Liver (tissue), 9 donors: ENCODE measurements around the gene MAGI1. TPM values are rescaled to one million over a fixed set of nuclear protein-coding genes. Genes with fewer than 3 reads are reported as not detected.

ENCODE experiments used
- DNase-seq: peaks from one replicate; pipeline ENCODE4 v3.0.0-alpha.2; 2017; ENCODE audit warnings: low spot score
- H3K27ac ChIP-seq, 2 donors: one replicate each; pipeline ENCODE4 v1.7.0; 2013; ENCODE audit warnings: inconsistent platforms in 2 of 2, low read length in 2 of 2, control low read depth in 1 of 2, low read depth in 1 of 2, mild to moderate bottlenecking in 1 of 2
- H3K27me3 ChIP-seq, 4 donors: one replicate each; pipeline versions ENCODE4 v1.6.1 to v1.7.0; 2013; ENCODE audit warnings: low read length in 3 of 4, inconsistent platforms in 1 of 4, mild to moderate bottlenecking in 1 of 4, moderate library complexity in 1 of 4; ENCODE audit not compliant: control insufficient read depth in 4 of 4, insufficient read depth in 4 of 4
- H3K36me3 ChIP-seq, 4 donors: one replicate each; pipeline versions ENCODE4 v1.6.1 to v1.7.0; 2013; ENCODE audit warnings: low read length in 3 of 4, mild to moderate bottlenecking in 3 of 4, low read depth in 1 of 4, moderate library complexity in 1 of 4; ENCODE audit not compliant: control insufficient read depth in 4 of 4, insufficient read depth in 3 of 4
- H3K4me1 ChIP-seq, 4 donors: one replicate each; pipeline versions ENCODE4 v1.6.1 to v1.7.0; 2013; ENCODE audit warnings: low read length in 3 of 4, mild to moderate bottlenecking in 3 of 4, moderate library complexity in 1 of 4; ENCODE audit not compliant: control insufficient read depth in 4 of 4, insufficient read depth in 4 of 4
- H3K4me3 ChIP-seq, 3 donors: one replicate each; pipeline versions ENCODE4 v1.6.1 to v1.7.0; 2013; ENCODE audit warnings: low read length in 3 of 3, control low read depth in 1 of 3, low read depth in 1 of 3, mild to moderate bottlenecking in 1 of 3
- H3K9ac ChIP-seq, 2 donors: one replicate each; pipeline ENCODE4 v1.7.0; 2013; ENCODE audit warnings: low read length in 2 of 2, mild to moderate bottlenecking in 2 of 2, moderate library complexity in 2 of 2, control low read depth in 1 of 2, low read depth in 1 of 2
- H3K9me3 ChIP-seq, 4 donors: one replicate each; pipeline versions ENCODE4 v1.6.1 to v1.7.0; 2013; ENCODE audit warnings: low read length in 3 of 4; ENCODE audit not compliant: control insufficient read depth in 4 of 4
- ATF3 ChIP-seq: IDR thresholded peaks from 2 replicates; pipeline ENCODE4 v1.6.1; 2016; ENCODE audit warnings: antibody characterized with exemption
- CTCF ChIP-seq: fragments of 150-350 bp; IDR thresholded peaks from 2 replicates; pipeline ENCODE4 v1.5.1; 2017; ENCODE audit warnings: improper control_type of control experiment, low read depth, low read length; ENCODE audit not compliant: missing input control
- EGR1 ChIP-seq, 2 donors: IDR thresholded peaks; 2 replicates each; pipeline ENCODE4 v1.6.1; 2016 to 2018; ENCODE audit warnings: antibody characterized with exemption in 2 of 2, low read depth in 2 of 2
- FOXA1 ChIP-seq: IDR thresholded peaks from 2 replicates; pipeline ENCODE4 v1.6.1; 2016; ENCODE audit warnings: antibody characterized with exemption
- FOXA2 ChIP-seq: IDR thresholded peaks from 2 replicates; pipeline ENCODE4 v1.6.1; 2016; ENCODE audit warnings: antibody characterized with exemption
- GABPA ChIP-seq, 2 donors: IDR thresholded peaks in 1 of 2; conservative IDR thresholded peaks in 1 of 2; 2 replicates each; pipeline ENCODE4 v1.6.1; 2016; ENCODE audit warnings: antibody characterized with exemption in 2 of 2, mild to moderate bottlenecking in 1 of 2, moderate library complexity in 1 of 2
- HNF4A ChIP-seq, 2 donors: conservative IDR thresholded peaks; 2 replicates each; pipeline ENCODE4 v1.6.1; 2016; ENCODE audit warnings: antibody characterized with exemption in 2 of 2, mild to moderate bottlenecking in 2 of 2
- HNF4G ChIP-seq: IDR thresholded peaks from 2 replicates; pipeline ENCODE4 v1.6.1; 2016; ENCODE audit warnings: antibody characterized with exemption
- JUND ChIP-seq, 2 donors: IDR thresholded peaks; 2 replicates each; pipeline ENCODE4 v1.6.1; 2016; ENCODE audit warnings: antibody characterized with exemption in 2 of 2
- NR2F2 ChIP-seq: IDR thresholded peaks from 2 replicates; pipeline ENCODE4 v1.6.1; 2016; ENCODE audit warnings: antibody characterized with exemption
- RAD21 ChIP-seq, 2 donors: IDR thresholded peaks; 2 replicates each; pipeline ENCODE4 v1.6.1; 2016; ENCODE audit warnings: antibody characterized with exemption in 2 of 2, mild to moderate bottlenecking in 2 of 2
- RXRA ChIP-seq, 2 donors: IDR thresholded peaks; 2 replicates each; pipeline ENCODE4 v1.6.1; 2017 to 2018; ENCODE audit warnings: antibody characterized with exemption in 2 of 2, mild to moderate bottlenecking in 1 of 2
- SP1 ChIP-seq: IDR thresholded peaks from 2 replicates; pipeline ENCODE4 v1.6.1; 2018; ENCODE audit warnings: antibody characterized with exemption, mild to moderate bottlenecking
- TAF1 ChIP-seq: conservative IDR thresholded peaks from 2 replicates; pipeline ENCODE4 v1.6.1; 2016; ENCODE audit warnings: antibody characterized with exemption, mild to moderate bottlenecking
- YY1 ChIP-seq: IDR thresholded peaks from 2 replicates; pipeline ENCODE4 v1.6.1; 2016; ENCODE audit warnings: antibody characterized with exemption, mild to moderate bottlenecking
- ZBTB33 ChIP-seq: IDR thresholded peaks from 2 replicates; pipeline ENCODE4 v1.6.1; 2016; ENCODE audit warnings: antibody characterized with exemption
- WGBS: extraction: QIAGEN DNeasy Blood & Tissue Kit; methylation state at CpG from one replicate; pipeline ENCODE4 v1.1.7; 2013; 5-methylcytosine and 5-hydroxymethylcytosine counted together
- polyA plus RNA-seq, 2 donors: library from polyadenylated mRNA; stranded (reverse) in 1 of 2; unstranded in 1 of 2; fragments of 200-250 nt in 1 of 2; fragments of >200 nt in 1 of 2; fragmentation: Nextera tagmentation in 1 of 2; extraction: Ambion mirVana in 1 of 2; gene quantifications; one replicate each; pipeline versions ENCODE4 v1.2.1 to v1.2.3, GENCODE V29; 2013 to 2015
- total RNA-seq, 2 donors: library from RNA; depleted of rRNA; stranded (reverse); fragments of >200 nt; gene quantifications; one replicate each; pipeline ENCODE4 v1.2.3, GENCODE V29; 2014
- TF ChIP-seq, protein P1 (sequence below): IDR thresholded peaks from 2 replicates; pipeline ENCODE4 v1.6.1; 2016; ENCODE audit warnings: antibody characterized with exemption
- TF ChIP-seq, protein P2 (sequence below): IDR thresholded peaks from 2 replicates; pipeline ENCODE4 v1.6.1; 2016; ENCODE audit warnings: antibody characterized with exemption, mild to moderate bottlenecking
- donor health status: healthy.
- donor health status: healthy.
- donor health status: healthy.
- donor health status: healthy.
- donor health status: healthy.

MAGI1 gene
- total and polyA plus RNA-seq, 4 donors: 9.6 to 68.8 (median 14.0) TPM

- H3K4me1 ChIP-seq: peaks cover 0 to 3% (median 2%) of the 10 kb centered on the region in 4 donors
- H3K27ac ChIP-seq: no peak overlapping the region
- no peaks in the 10 kb centered on the region for H3K27me3 ChIP-seq
- no peak for DNase-seq
- H3K4me3 ChIP-seq: no peak overlapping the region
- no peak for TF ChIP-seq HNF4A (conservative IDR thresholded peaks at IDR 0.05)
- TF ChIP-seq, protein P1, sequence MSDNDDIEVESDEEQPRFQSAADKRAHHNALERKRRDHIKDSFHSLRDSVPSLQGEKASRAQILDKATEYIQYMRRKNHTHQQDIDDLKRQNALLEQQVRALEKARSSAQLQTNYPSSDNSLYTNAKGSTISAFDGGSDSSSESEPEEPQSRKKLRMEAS: no peak
- H3K9ac ChIP-seq: no peak overlapping the region
- WGBS: 95% methylated on average over 3 of the region's 3 CpGs
- H3K9me3 ChIP-seq: no peaks in the 10 kb centered on the region
- H3K36me3 ChIP-seq: peaks cover 0 to 5% (median under 1%) of the 10 kb centered on the region in 4 donors
Observed at GRCh38 chr3:65448120-65448519, 590.6 kb downstream of the MAGI1 start.

GRCh38 chr3:65445573-65446169 lies 593.0 kb downstream of the MAGI1 start:
- Histone ChIP-seq H3K9me3 (no peaks in the 10 kb centered on the region), H3K36me3 (peaks cover 0 to 7% (median 0%) of the 10 kb centered on the region in 4 donors), H3K4me1 (peaks cover 0 to 3% (median 2%) of the 10 kb centered on the region in 4 donors), H3K27me3 (no peaks in the 10 kb centered on the region), H3K4me3 (no peak overlapping the region), H3K9ac (no peak overlapping the region), H3K27ac (no peak overlapping the region)
- 64% methylated on average over 4 of the region's 4 CpGs for WGBS
- no peak for TF ChIP-seq RXRA (IDR thresholded peaks at IDR 0.05)
- no peak for TF ChIP-seq CTCF
- no peak for TF ChIP-seq FOXA1
- DNase-seq: no peak

- no peak for TF ChIP-seq FOXA2
- TF ChIP-seq EGR1 (IDR thresholded peaks at IDR 0.05; ENCODE audit: low read depth in 2 of 2): no peak
- no peak for TF ChIP-seq GABPA (IDR thresholded peaks at IDR 0.05 in 1 of 2, conservative IDR thresholded peaks at IDR 0.05 in 1 of 2)
- TF ChIP-seq FOXA1: no peak
- TF ChIP-seq RXRA (IDR thresholded peaks at IDR 0.05): no peak
- TF ChIP-seq YY1: no peak
- TF ChIP-seq SP1: no peak
- TF ChIP-seq, protein P1: no peak
- TF ChIP-seq ZBTB33: no peak
- TF ChIP-seq NR2F2: no peak
- TF ChIP-seq, protein P2, sequence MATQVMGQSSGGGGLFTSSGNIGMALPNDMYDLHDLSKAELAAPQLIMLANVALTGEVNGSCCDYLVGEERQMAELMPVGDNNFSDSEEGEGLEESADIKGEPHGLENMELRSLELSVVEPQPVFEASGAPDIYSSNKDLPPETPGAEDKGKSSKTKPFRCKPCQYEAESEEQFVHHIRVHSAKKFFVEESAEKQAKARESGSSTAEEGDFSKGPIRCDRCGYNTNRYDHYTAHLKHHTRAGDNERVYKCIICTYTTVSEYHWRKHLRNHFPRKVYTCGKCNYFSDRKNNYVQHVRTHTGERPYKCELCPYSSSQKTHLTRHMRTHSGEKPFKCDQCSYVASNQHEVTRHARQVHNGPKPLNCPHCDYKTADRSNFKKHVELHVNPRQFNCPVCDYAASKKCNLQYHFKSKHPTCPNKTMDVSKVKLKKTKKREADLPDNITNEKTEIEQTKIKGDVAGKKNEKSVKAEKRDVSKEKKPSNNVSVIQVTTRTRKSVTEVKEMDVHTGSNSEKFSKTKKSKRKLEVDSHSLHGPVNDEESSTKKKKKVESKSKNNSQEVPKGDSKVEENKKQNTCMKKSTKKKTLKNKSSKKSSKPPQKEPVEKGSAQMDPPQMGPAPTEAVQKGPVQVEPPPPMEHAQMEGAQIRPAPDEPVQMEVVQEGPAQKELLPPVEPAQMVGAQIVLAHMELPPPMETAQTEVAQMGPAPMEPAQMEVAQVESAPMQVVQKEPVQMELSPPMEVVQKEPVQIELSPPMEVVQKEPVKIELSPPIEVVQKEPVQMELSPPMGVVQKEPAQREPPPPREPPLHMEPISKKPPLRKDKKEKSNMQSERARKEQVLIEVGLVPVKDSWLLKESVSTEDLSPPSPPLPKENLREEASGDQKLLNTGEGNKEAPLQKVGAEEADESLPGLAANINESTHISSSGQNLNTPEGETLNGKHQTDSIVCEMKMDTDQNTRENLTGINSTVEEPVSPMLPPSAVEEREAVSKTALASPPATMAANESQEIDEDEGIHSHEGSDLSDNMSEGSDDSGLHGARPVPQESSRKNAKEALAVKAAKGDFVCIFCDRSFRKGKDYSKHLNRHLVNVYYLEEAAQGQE: no peak
- no peak for TF ChIP-seq RAD21 (IDR thresholded peaks at IDR 0.05)
- no peak for TF ChIP-seq HNF4G
- TF ChIP-seq TAF1: no peak
- no peak for TF ChIP-seq JUND (IDR thresholded peaks at IDR 0.05)
- TF ChIP-seq ATF3: no peak
- Histone ChIP-seq H3K27me3 (no peaks in the 10 kb centered on the region), H3K27ac (no peak overlapping the region), H3K9me3 (no peaks in the 10 kb centered on the region), H3K4me1 (peaks cover 0 to 3% (median 2%) of the 10 kb centered on the region in 4 donors), H3K4me3 (no peak overlapping the region), H3K9ac (no peak overlapping the region), H3K36me3 (peaks cover 0 to 7% (median 0%) of the 10 kb centered on the region in 4 donors)
- DNase-seq: no peak
- WGBS: 81% methylated on average over 7 of the region's 7 CpGs
Observed at GRCh38 chr3:65444447-65444815, 594.3 kb downstream of the MAGI1 start.
